ENCODE measurements around the gene PIRT.
"Not testable (repeated sequence)": the region's sequence is repeated elsewhere in the genome, so short reads cannot be mapped to it uniquely, and the experiment has no call there.

PIRT gene

GRCh38 chr17:10875430-10875851, 37.6 kb upstream of the PIRT start:
- Histone ChIP-seq H3K9ac (ENCODE audit: low read length) (no peak overlapping the region), H3K4me1 (ENCODE audit: control insufficient read depth, insufficient read depth, low read depth, low read length) (no peaks in the 10 kb centered on the region), H3K18ac (ENCODE audit: low read depth in 1 of 2, low read length in 2 of 2) (no peak overlapping the region), H3K27ac (ENCODE audit: low read length, poor library complexity, severe bottlenecking) (no peak overlapping the region), H2AFZ (ENCODE audit: low read depth, low read length) (no peak overlapping the region), H3K4me2 (ENCODE audit: low read length, poor library complexity, severe bottlenecking) (no peak overlapping the region), H3K79me1 (replicated peaks; ENCODE audit: low read length, poor library complexity, severe bottlenecking) (no peaks in the 10 kb centered on the region), H3K36me3 (ENCODE audit: control insufficient read depth in 1 of 2, insufficient read depth in 2 of 2, low read depth in 1 of 2, low read length in 2 of 2) (no peaks in the 10 kb centered on the region), H4K8ac (ENCODE audit: low read length) (no peak overlapping the region), H2BK5ac (ENCODE audit: low read depth, low read length, poor library complexity, severe bottlenecking) (no peak overlapping the region), H3K9me3 (ENCODE audit: control insufficient read depth, low read length) (no peaks in the 10 kb centered on the region), H2BK15ac (ENCODE audit: low read depth, poor library complexity, severe bottlenecking) (no peak overlapping the region), H2AK5ac (ENCODE audit: low read length, severe bottlenecking) (no peak overlapping the region), H3K4ac (ENCODE audit: low read depth in 1 of 2, low read length in 2 of 2) (no peak overlapping the region), H3K23ac (ENCODE audit: low read length in 2 of 2) (no peak overlapping the region), H2BK120ac (ENCODE audit: low read depth, low read length) (no peak overlapping the region), H3K4me3 (ENCODE audit: insufficient read depth in 1 of 2, low read depth in 1 of 2, low read length in 2 of 2) (no peak overlapping the region), H3K14ac (ENCODE audit: low read length in 2 of 2) (no peak overlapping the region), H4K91ac (ENCODE audit: low read length) (no peak overlapping the region), H2BK12ac (ENCODE audit: low read length in 2 of 2) (no peak overlapping the region), H3K27me3 (ENCODE audit: control insufficient read depth in 1 of 2, insufficient read depth in 1 of 2, low read length in 2 of 2) (peaks cover 0 to 41% of the 10 kb centered on the region in 2 experiments)
- WGBS: 24% methylated on average over 8 of the region's 9 CpGs
- DNase-seq: no peak

DNA sequence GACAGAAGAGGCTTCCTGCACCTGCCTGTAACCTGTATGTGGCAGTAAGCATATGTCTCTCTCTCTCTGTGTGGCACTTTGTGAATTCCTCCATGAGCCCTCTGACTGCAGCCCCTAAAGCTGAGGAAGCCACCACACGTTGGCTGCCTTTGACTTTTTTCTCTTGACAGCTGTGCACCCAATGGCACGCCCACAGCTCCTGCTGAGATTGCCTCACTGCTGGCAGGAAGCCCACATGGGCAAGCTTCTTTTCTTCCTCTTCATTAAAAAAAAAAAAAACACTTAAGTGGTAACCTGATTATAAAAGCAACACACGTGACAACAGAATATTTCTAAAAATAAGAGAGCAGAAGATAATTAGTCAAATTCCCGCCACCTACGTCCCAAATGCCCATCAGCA, 34.0 kb upstream of the PIRT start:
- Histone ChIP-seq H2BK120ac (ENCODE audit: low read depth, low read length) (no peak overlapping the region), H3K4ac (ENCODE audit: low read depth in 1 of 2, low read length in 2 of 2) (no peak overlapping the region), H2AK5ac (ENCODE audit: low read length, severe bottlenecking) (no peak overlapping the region), H3K4me1 (ENCODE audit: control insufficient read depth, insufficient read depth, low read depth, low read length) (no peaks in the 10 kb centered on the region), H2AFZ (ENCODE audit: low read depth, low read length) (no peak overlapping the region), H3K27ac (ENCODE audit: low read length, poor library complexity, severe bottlenecking) (no peak overlapping the region), H4K91ac (ENCODE audit: low read length) (no peak overlapping the region), H3K27me3 (ENCODE audit: control insufficient read depth in 1 of 2, insufficient read depth in 1 of 2, low read length in 2 of 2) (peaks cover 0 to 12% of the 10 kb centered on the region in 2 experiments), H4K8ac (ENCODE audit: low read length) (no peak overlapping the region), H3K9ac (ENCODE audit: low read length) (no peak overlapping the region), H3K4me3 (ENCODE audit: insufficient read depth in 1 of 2, low read depth in 1 of 2, low read length in 2 of 2) (no peak overlapping the region), H3K18ac (ENCODE audit: low read depth in 1 of 2, low read length in 2 of 2) (no peak overlapping the region), H3K79me1 (replicated peaks; ENCODE audit: low read length, poor library complexity, severe bottlenecking) (no peaks in the 10 kb centered on the region), H3K4me2 (ENCODE audit: low read length, poor library complexity, severe bottlenecking) (no peak overlapping the region), H2BK5ac (ENCODE audit: low read depth, low read length, poor library complexity, severe bottlenecking) (no peak overlapping the region), H3K23ac (ENCODE audit: low read length in 2 of 2) (no peak overlapping the region), H2BK15ac (ENCODE audit: low read depth, poor library complexity, severe bottlenecking) (no peak overlapping the region), H3K36me3 (ENCODE audit: control insufficient read depth in 1 of 2, insufficient read depth in 2 of 2, low read depth in 1 of 2, low read length in 2 of 2) (no peaks in the 10 kb centered on the region), H3K14ac (ENCODE audit: low read length in 2 of 2) (no peak overlapping the region), H3K9me3 (ENCODE audit: control insufficient read depth, low read length) (peaks cover 2% of the 10 kb centered on the region), H2BK12ac (ENCODE audit: low read length in 2 of 2) (no peak overlapping the region)
- DNase-seq: no peak
- 65% methylated on average over 5 of the region's 5 CpGs for WGBS

- no peak for DNase-seq
- H4K91ac ChIP-seq (ENCODE audit: low read length): no peak overlapping the region
- H3K23ac ChIP-seq (ENCODE audit: low read length in 2 of 2): no peak overlapping the region
- WGBS: 70% methylated on average over 8 of the region's 8 CpGs
- no peak overlapping the region for H3K27ac ChIP-seq (ENCODE audit: low read length, poor library complexity, severe bottlenecking)
- H3K36me3 ChIP-seq (ENCODE audit: control insufficient read depth in 1 of 2, insufficient read depth in 2 of 2, low read depth in 1 of 2, low read length in 2 of 2): no peaks in the 10 kb centered on the region
- no peak overlapping the region for H2BK15ac ChIP-seq (ENCODE audit: low read depth, poor library complexity, severe bottlenecking)
- no peak overlapping the region for H4K8ac ChIP-seq (ENCODE audit: low read length)
- peaks cover 5% of the 10 kb centered on the region for H3K9me3 ChIP-seq (ENCODE audit: control insufficient read depth, low read length)
- no peak overlapping the region for H2AK5ac ChIP-seq (ENCODE audit: low read length, severe bottlenecking)
- H2BK5ac ChIP-seq (ENCODE audit: low read depth, low read length, poor library complexity, severe bottlenecking): no peak overlapping the region
- H2BK12ac ChIP-seq (ENCODE audit: low read length in 2 of 2): no peak overlapping the region
- H2BK120ac ChIP-seq (ENCODE audit: low read depth, low read length): no peak overlapping the region
- no peaks in the 10 kb centered on the region for H3K79me1 ChIP-seq (replicated peaks; ENCODE audit: low read length, poor library complexity, severe bottlenecking)
- H3K4me2 ChIP-seq (ENCODE audit: low read length, poor library complexity, severe bottlenecking): no peak overlapping the region
- no peaks in the 10 kb centered on the region for H3K4me1 ChIP-seq (ENCODE audit: control insufficient read depth, insufficient read depth, low read depth, low read length)
- peaks cover 0 to 6% of the 10 kb centered on the region in 2 experiments for H3K27me3 ChIP-seq (ENCODE audit: control insufficient read depth in 1 of 2, insufficient read depth in 1 of 2, low read length in 2 of 2)
- H3K4me3 ChIP-seq (ENCODE audit: insufficient read depth in 1 of 2, low read depth in 1 of 2, low read length in 2 of 2): no peak overlapping the region
- H3K18ac ChIP-seq (ENCODE audit: low read depth in 1 of 2, low read length in 2 of 2): no peak overlapping the region
- no peak overlapping the region for H2AFZ ChIP-seq (ENCODE audit: low read depth, low read length)
- H3K4ac ChIP-seq (ENCODE audit: low read depth in 1 of 2, low read length in 2 of 2): no peak overlapping the region
- no peak overlapping the region for H3K9ac ChIP-seq (ENCODE audit: low read length)
- H3K14ac ChIP-seq (ENCODE audit: low read length in 2 of 2): no peak overlapping the region
Measured at GRCh38 chr17:10870336-10871050, 32.6 kb upstream of the PIRT start.

- DNase-seq; H3K36me3 ChIP-seq (ENCODE audit: control insufficient read depth in 1 of 2, insufficient read depth in 2 of 2, low read depth in 1 of 2, low read length in 2 of 2); H2BK15ac ChIP-seq (ENCODE audit: low read depth, poor library complexity, severe bottlenecking); H2BK120ac ChIP-seq (ENCODE audit: low read depth, low read length); H3K9ac ChIP-seq (ENCODE audit: low read length); H2AFZ ChIP-seq (ENCODE audit: low read depth, low read length); H3K4me1 ChIP-seq (ENCODE audit: control insufficient read depth, insufficient read depth, low read depth, low read length); H3K9me3 ChIP-seq (ENCODE audit: control insufficient read depth, low read length); H3K27ac ChIP-seq (ENCODE audit: low read length, poor library complexity, severe bottlenecking); H3K79me1 ChIP-seq (replicated peaks; ENCODE audit: low read length, poor library complexity, severe bottlenecking); H3K14ac ChIP-seq (ENCODE audit: low read length in 2 of 2); H3K4ac ChIP-seq (ENCODE audit: low read depth in 1 of 2, low read length in 2 of 2); H3K4me3 ChIP-seq (ENCODE audit: insufficient read depth in 1 of 2, low read depth in 1 of 2, low read length in 2 of 2); H2BK12ac ChIP-seq (ENCODE audit: low read length in 2 of 2); H4K91ac ChIP-seq (ENCODE audit: low read length); H3K18ac ChIP-seq (ENCODE audit: low read depth in 1 of 2, low read length in 2 of 2); H3K27me3 ChIP-seq (ENCODE audit: control insufficient read depth in 1 of 2, insufficient read depth in 1 of 2, low read length in 2 of 2); H2BK5ac ChIP-seq (ENCODE audit: low read depth, low read length, poor library complexity, severe bottlenecking); H3K4me2 ChIP-seq (ENCODE audit: low read length, poor library complexity, severe bottlenecking); H2AK5ac ChIP-seq (ENCODE audit: low read length, severe bottlenecking); H3K23ac ChIP-seq (ENCODE audit: low read length in 2 of 2); H4K8ac ChIP-seq (ENCODE audit: low read length): not testable (repeated sequence)
- WGBS: 80% methylated on average over 1 of the region's 2 CpGs
Measured at GRCh38 chr17:10868744-10869143, 30.9 kb upstream of the PIRT start.
